ENCODE measurements around the gene NOS3.

The NOS3 gene

GRCh38 chr7:151058781-151059366 is 68.1 kb downstream of the NOS3 start:
- no peak for DNase-seq (ENCODE audit: low read depth in 2 of 2)

- DNase-seq (ENCODE audit: low read depth in 2 of 2) = peak in 1 of 2 donors; percentile 73
Observed at GRCh38 chr7:151059367-151060112, 68.7 kb downstream of the NOS3 start, which contains the start of gene SLC4A2. Gene SLC4A2, plus strand, starts transcription at chr7:151059589. Its CDS starts 2,399 bp downstream, at chr7:151061988.

DNA sequence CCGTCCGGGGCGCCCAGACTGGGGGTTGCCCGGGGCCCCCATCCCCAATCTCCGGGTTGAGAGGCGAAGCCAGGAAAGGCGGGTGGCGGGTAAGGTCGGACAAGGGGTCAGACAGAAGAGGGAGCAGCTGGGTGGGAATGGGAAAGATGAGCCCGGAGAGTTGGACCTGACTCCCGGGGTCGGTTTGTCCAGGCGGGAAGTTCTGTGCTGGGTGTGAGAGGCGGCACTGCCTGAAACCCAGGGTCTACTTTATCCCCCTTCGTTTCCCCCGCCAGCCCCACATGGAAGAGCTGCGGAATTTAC is 69.2 kb downstream of the NOS3 start:
- DNase-seq (ENCODE audit: low read depth in 2 of 2) = no peak

DNA sequence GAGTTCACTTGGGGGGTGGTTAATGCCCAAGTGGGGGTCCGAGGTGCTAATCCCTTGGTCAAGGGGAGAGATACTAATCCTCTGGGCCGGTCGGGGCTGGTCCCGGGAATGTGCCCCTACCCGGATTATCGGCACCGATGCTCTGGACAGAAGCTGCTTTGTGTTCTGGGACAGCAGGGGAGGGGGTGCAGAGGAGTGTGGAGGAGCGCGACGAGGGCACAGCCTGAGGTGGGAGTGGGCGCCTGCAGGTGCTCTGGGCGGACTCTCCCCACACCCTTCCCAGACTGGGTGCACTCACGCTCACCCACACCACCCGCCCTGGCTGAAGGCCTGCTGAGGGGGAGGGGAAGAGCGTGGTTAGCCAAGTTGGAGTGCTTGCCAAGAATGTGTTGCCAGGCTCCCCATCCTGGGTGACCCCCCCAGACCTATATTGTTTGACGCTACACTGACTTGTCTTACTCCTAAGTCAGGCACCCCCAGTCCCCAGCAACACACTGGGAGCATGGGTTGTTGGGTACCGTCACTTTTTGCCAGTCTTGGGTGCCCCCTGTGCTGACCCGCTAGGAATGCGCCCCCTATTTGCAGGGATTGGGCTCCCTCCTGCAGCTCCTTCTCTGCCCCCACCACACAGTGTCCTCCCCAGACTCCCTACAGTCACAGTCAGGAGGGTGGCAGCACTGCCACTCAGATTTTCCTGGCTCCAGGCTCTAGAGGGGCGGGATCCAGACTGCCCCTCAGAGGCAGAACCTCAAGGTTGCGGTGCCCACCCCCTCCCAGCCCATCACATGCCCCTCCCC is 69.8 kb downstream of the NOS3 start:
- DNase-seq (ENCODE audit: low read depth in 2 of 2) = no peak

GRCh38 chr7:151061213-151062110 is 70.6 kb downstream of the NOS3 start:
- DNase-seq (ENCODE audit: low read depth in 2 of 2) = no peak

DNA sequence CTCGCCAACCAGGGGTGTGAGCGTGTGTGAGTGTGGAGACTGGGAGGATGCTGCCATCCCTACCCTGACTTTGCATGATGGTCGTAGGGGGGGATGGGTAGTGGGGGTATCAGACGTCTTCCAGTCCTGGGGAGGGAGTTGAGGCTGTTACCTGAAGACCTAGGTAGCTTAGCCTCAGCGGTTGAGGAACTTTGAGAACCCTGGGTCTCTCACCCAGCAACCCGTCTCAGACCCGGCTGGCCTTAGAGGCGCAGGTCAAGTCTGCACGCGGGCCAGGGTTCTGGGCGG is 71.2 kb downstream of the NOS3 start:
- DNase-seq (ENCODE audit: low read depth in 2 of 2) = no peak

DNA sequence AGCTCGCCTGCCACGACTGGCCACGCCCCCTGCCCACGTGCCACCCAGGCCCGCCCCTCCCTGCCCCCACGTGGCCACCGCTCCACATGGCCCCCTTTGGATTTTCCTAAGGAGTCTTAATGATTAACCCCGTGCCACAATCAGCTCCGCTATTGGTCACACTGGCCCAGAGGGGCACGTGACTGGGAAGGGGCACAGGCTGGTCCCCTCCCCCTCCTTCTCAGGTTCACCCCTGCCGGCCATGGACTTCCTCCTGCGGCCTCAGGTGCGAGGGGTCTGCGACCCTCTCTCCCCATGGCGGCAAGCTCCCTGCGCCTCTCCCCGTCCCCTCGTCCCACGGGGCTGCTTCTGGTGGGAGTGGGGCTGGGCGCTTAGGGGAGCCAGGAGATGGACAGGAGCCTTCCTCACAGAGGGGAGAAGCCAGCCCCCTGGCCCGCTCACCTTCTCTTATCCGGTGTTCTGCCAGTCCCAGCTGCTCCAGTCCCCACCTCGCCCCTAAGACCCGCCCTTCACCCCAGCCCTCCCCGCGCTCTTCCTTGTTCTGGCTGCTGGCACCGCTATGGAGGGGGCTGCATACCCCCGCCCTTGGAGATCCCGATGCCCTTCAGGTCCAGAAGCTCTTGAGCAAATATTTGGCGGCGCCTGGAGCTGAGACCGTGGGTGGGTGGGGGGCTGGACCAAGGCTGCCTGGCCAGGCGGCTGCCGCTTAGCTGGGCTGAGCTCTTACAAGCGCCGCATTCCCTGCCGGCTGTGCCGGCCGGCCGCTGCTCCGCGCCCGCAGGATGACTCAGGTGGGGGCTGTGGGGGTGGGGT is 71.8 kb downstream of the NOS3 start:
- no peak for DNase-seq (ENCODE audit: low read depth in 2 of 2)

DNA sequence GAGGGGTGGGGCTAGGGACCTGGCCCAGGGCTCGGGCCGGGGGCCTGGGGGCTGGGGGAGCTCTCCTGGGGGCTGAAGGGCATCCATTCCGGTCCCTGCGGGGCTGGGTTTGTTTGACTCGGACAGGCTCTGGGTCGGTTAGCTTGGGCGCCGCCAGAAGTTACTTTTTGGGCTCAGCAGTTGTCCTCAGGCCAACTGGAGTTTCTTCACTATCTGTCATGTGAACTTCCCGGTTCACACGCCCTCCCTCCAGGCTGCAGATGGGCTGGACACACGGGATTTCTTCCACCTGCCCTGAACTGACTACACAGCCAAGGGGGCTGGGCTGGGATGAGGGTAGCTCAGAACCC is 72.4 kb downstream of the NOS3 start:
- DNase-seq (ENCODE audit: low read depth in 2 of 2) = no peak

Measured in stimulated activated CD8-positive, alpha-beta memory T cell treated with anti-CD3 and anti-CD28 coated beads, Interleukin-7, amount 100 ng/mL, for 4 hours (primary cell).